ENCODE data around the gene CEMIP2. TPM values are rescaled to one million over a fixed set of nuclear protein-coding genes. Genes with fewer than 3 reads are reported as not detected.

CEMIP2 gene
- total and polyA plus RNA-seq, 2 of the 13 experiments (the other 11 are each of a cell fraction or from before 2014, with no cell fraction given), result 94.3 to 128 TPM

DNA sequence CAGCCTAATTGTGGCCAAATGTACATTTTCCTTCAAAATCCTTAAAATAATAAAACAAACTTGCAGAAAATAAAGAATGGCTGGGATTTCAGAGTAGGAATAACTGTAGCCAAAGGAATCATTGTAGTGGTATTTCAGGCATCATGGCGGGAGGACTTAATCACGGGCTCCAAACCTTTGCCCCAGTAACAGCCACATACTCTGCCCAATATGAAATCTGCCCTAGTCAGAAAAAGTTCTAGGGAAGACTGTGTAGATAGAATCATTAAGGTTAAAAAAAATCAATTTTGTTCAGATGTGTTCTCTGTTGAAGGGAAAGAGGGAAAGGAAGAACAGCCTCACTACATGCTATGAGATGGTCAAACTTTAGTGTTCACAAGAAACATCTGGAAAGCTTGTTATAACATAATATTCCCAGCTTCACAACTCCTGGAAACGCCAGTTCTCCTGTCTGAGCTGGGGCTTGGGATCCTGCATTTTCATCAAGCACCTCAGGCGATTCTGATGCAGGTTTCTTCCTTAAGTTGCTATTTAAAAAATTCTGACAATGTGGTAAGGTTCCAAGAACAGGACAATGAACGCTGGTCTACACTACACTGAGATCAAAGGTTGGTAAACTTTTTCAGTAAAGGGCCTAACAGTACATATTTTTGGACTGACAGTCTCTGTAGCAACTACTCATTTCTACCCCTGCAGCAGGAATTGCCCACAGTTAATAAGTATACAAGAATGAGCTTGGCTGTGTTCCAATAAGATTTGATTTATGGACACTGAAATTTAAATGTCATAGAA, 87.9 kb downstream of the CEMIP2 start (continued):
- TF ChIP-seq FOSL1 (CRISPR knock-in tag; IDR thresholded peaks at IDR 0.05; ENCODE audit: borderline replicate concordance) (no peak), THYN1 (CRISPR knock-in tag; IDR thresholded peaks at IDR 0.05; ENCODE audit: borderline replicate concordance, low read depth) (no peak), ZKSCAN5 (CRISPR knock-in tag; IDR thresholded peaks at IDR 0.05) (no peak), MXI1 (IDR thresholded peaks at IDR 0.05; ENCODE audit: borderline replicate concordance, low read depth, low read length) (no peak), NFKBIZ (CRISPR knock-in tag; IDR thresholded peaks at IDR 0.05) (no peak), SNAPC2 (CRISPR knock-in tag; IDR thresholded peaks at IDR 0.05) (no peak), KAT8 (CRISPR knock-in tag; IDR thresholded peaks at IDR 0.05) (peak; percentile 47; the same call in 1 of the 2 replicates), ZNF253 (CRISPR knock-in tag; IDR thresholded peaks at IDR 0.05; ENCODE audit: borderline replicate concordance) (no peak), ATM (IDR thresholded peaks at IDR 0.05; ENCODE audit: borderline replicate concordance) (no peak), GFI1 (CRISPR knock-in tag; IDR thresholded peaks at IDR 0.05; ENCODE audit: borderline replicate concordance) (0 out of 2 replicates have a peak, but pooled peaks have one; percentile 38), FOXA3 (CRISPR knock-in tag; IDR thresholded peaks at IDR 0.05) (peak; percentile 48), IRF1 (CRISPR knock-in tag; IDR thresholded peaks at IDR 0.05; ENCODE audit: low read depth) (no peak), AHR (CRISPR knock-in tag; IDR thresholded peaks at IDR 0.05) (no peak), SP140L (CRISPR knock-in tag; IDR thresholded peaks at IDR 0.05; ENCODE audit: borderline replicate concordance) (no peak), THAP9 (CRISPR knock-in tag; IDR thresholded peaks at IDR 0.05; ENCODE audit: borderline replicate concordance) (no peak), TARDBP (CRISPR knock-in tag; IDR thresholded peaks at IDR 0.05) (0 out of 2 replicates have a peak, but pooled peaks have one; percentile 30), HOXA7 (CRISPR knock-in tag; IDR thresholded peaks at IDR 0.05) (no peak), GATAD2A (CRISPR knock-in tag; IDR thresholded peaks at IDR 0.05) (peak; percentile 83), NKX3-1 (CRISPR knock-in tag; IDR thresholded peaks at IDR 0.05) (no peak), CREM (IDR thresholded peaks at IDR 0.05) (peak; percentile 15; the same call in 1 of the 2 replicates), CREM (CRISPR knock-in tag; IDR thresholded peaks at IDR 0.05) (no peak), SP2 (CRISPR knock-in tag; IDR thresholded peaks at IDR 0.05) (no peak), BRCA1 (CRISPR knock-in tag; IDR thresholded peaks at IDR 0.05) (no peak), ZNF570 (CRISPR knock-in tag; IDR thresholded peaks at IDR 0.05; ENCODE audit: borderline replicate concordance) (no peak)
- TF ChIP-seq, protein P1, sequence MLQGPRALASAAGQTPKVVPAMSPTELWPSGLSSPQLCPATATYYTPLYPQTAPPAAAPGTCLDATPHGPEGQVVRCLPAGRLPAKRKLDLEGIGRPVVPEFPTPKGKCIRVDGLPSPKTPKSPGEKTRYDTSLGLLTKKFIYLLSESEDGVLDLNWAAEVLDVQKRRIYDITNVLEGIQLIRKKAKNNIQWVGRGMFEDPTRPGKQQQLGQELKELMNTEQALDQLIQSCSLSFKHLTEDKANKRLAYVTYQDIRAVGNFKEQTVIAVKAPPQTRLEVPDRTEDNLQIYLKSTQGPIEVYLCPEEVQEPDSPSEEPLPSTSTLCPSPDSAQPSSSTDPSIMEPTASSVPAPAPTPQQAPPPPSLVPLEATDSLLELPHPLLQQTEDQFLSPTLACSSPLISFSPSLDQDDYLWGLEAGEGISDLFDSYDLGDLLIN (CRISPR knock-in tag; IDR thresholded peaks at IDR 0.05; ENCODE audit: borderline replicate concordance), result no peak
- TF ChIP-seq, protein P2, sequence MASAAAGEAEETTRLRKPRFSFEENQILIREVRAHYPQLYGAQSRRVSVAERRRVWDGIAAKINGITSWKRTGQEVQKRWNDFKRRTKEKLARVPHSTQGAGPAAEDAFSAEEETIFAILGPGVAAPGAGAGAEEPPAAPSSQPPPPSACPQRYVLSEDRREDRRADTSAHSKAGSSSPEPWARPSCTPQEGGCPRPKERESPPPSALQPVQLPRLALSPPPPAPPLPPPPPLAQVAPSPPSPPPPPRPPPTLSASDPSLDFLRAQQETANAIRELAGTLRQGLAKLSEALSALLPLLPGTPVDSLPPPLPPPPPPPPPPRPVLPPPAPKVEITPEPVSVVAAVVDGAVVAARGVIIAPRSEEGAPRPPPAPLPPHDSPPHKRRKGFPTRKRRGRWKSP (CRISPR knock-in tag; IDR thresholded peaks at IDR 0.05), result no peak; the same call in 1 of the 2 replicates
